ENCODE results near the gene ANKRD13A.
"Not testable (repeated sequence)": the region's sequence is repeated elsewhere in the genome, so short reads cannot be mapped to it uniquely, and the experiment has no call there.

The ANKRD13A gene

DNA sequence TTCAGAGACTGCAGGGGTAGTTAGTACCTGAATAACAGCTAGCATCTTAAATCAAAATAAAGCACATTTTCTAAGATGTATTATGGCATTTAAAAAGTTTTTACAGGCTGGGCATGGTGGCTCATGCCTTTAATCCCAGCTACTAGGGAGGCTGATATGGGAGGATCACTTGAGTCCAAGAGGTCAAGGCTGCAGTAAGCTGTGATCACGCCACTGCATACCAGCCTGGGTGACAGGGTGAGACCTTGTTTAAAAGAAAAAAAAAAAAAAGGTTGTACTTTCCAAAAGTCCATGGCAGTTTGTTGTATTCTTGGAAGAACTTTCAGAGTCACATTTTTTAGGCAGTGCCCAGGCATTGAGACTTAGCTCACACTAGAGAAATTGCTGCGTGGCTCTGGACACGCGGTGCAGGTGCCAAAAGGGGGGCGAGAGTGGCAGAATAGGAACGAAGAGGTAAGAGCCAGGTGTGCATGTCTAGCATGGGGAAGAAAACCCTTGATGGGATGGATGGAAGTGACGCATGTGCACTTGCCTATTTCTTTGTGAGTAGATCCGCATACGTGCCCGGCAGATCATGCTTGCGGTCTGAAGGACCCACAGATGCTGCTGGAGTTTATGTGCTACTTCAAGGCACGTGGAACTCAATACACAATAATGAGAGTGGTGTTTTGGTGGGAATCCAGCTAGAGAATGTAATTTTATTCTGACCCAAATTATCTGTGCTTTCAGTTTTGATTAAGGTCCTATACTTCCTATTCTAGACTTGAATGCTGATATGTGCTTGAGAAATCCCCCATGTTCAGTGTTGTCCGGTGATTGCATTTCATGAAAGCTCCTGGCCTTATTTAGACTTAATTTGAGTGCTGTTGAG, 11.9 kb downstream of the ANKRD13A start:
- no peak for DNase-seq

GRCh38 chr12:110012137-110012536, 12.9 kb downstream of the ANKRD13A start:
- DNase-seq: no peak

GRCh38 chr12:110012659-110013058, 13.4 kb downstream of the ANKRD13A start:
- no peak for DNase-seq

- no peak for DNase-seq
Measured at GRCh38 chr12:110015132-110015531, 15.9 kb downstream of the ANKRD13A start.

- DNase-seq: no peak
Measured at GRCh38 chr12:110020956-110021355, 21.7 kb downstream of the ANKRD13A start.

- no peak for DNase-seq
Measured at GRCh38 chr12:110023059-110023980, 24.1 kb downstream of the ANKRD13A start.

DNA sequence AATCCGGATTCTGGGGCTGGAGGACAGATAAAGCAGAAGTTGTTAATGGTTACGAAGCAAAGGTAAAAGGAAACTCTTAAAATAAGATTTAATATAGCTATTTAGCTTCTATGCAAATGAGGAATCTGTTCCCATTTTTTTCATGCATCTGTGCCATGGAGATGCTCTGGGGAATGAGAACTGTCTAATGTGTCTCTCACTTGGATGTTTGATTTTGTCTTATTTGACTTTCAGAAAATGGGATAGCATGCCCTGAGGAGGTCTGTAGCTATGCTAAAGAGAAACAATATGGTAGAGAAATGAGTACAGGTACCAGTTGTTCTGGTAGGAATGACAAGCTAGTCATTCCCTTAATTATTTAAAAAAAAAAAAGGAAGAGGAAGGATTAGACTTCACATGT, 24.8 kb downstream of the ANKRD13A start:
- DNase-seq: no peak

GRCh38 chr12:110028323-110028722, 29.1 kb downstream of the ANKRD13A start:
- DNase-seq: no peak

- DNase-seq: no peak
Measured at GRCh38 chr12:110029290-110029815, 30.1 kb downstream of the ANKRD13A start.

DNA sequence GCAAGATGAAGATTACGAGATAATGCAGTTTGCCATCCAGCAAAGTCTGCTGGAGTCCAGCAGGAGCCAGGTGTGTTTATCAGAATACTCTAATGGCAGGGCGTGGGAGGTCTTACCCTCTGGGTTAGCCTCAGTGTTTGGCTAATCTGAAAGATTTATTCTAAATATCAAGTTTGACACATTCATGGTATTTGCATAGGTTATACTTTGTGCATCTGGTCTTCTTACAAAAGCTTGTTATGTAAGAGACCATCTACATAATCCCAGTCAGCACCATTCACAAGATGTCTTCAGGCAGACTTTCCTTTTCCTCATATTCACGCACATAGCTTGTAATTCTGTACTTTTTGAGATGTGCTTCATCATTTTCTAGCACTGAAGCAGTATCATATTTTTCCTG, 34.7 kb downstream of the ANKRD13A start:
- DNase-seq: no peak

- no peak for DNase-seq
Measured at GRCh38 chr12:110035534-110036104, 36.4 kb downstream of the ANKRD13A start.

DNA sequence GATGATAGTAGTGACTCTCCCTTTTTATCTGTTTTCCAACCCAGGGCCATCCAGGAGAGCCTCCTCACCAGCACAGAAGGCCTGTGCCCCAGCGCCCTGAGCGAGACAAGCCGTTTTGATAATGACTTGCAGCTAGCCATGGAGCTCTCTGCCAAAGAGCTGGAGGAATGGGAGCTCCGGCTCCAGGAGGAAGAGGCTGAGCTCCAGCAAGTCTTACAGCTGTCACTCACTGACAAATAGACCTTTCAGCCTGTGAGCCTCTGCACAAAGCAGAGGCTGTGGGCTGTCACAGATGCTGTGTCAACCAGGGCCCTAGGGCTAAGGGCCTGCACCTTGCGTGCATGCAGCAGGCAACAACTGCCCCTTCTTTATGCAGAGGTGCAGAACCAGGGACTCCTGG, 38.1 kb downstream of the ANKRD13A start:
- DNase-seq: no peak

DNA sequence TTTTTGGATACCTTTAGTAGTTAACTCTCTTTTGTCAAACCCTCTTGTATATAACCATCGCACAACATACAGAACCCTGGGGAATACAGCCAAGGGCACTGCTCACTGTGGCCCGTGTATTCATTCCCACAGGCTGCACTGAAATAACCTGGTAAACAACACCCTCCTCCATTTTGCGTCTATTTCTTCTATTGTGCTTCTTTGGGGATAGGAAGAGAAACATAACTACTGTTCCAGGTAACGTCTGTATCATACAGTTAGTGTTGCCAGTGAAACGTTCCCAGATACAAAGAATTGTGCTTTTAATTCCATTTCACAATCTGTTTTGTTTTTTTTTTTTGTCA, 39.5 kb downstream of the ANKRD13A start:
- no peak for DNase-seq

DNA sequence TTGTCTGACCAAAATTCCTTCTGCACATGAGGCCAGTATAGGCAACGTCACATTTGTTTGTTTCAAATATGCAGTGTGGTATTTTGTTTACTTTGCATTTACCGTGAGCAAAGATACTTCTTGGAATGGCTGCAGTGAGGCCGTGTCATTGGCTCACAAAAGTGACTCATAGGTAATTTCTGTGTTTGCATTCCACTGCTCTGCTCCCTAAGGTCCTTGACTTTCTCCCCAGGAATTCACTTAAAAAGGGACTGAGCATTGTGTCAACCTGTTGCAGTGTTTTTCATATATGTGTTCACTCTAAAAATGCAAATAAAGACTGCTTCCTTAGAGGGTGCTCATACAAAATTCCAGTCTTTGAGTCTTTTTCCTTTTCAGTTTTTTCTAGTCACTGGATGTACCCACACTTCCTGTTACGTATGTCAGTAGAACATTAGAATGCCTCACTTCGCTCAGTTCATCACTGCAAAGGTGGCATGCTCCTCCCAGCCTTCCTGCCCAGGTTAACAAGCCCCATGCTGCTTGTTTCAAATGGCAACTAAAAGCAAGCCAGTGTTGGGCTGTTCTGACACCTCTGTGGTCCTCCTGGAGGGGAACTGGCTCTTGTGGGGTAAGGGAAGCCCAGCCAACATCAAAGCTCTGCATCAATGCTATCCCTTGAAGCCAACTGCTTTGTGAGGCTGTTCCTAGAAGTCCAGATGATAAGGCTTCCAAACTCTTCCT, 40.0 kb downstream of the ANKRD13A start:
- DNase-seq: no peak

GRCh38 chr12:110042264-110042663, 43.0 kb downstream of the ANKRD13A start:
- DNase-seq: no peak

GRCh38 chr12:110046451-110047187, 47.4 kb downstream of the ANKRD13A start:
- DNase-seq: no peak

DNA sequence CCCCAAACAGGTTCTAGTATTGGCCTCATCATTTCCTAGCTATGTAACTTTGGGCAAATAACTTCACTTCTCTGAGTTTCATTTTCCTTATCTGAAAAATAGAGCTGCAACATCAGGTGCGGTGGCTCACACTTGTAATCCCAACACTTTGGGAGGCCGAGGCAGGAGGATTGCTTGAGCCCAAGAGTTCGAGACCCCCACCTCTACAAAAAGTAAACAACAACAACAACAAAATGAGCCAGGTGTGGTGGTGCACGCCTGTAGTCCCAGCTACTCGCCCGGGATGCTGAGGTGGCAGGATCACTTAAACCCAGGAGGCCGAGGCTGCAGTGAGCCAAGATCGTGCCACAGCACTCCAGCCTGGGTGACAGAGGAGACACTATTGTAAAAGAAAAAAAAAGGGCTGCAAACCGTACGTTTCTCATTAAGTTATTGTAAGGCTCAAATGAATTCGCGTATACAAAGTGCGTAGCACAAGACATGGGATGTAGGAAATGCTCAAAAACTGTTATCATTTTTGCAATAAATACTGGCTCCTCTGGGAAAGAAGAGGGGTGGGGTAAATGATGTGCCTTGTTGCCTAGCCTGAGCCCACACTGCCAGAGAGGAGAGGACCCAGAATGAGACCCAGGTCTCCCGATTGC, 48.2 kb downstream of the ANKRD13A start:
- no peak for DNase-seq

GRCh38 chr12:110048242-110049027, 49.2 kb downstream of the ANKRD13A start, which contains the start of gene C12orf76:
C12orf76 (minus strand) TSS chr12:110048522; CDS start chr12:110048495, 27 bp downstream.
- DNase-seq: peak; percentile 90

GRCh38 chr12:110049034-110049433, 49.8 kb downstream of the ANKRD13A start:
- DNase-seq: not testable (repeated sequence)

- DNase-seq: not testable (repeated sequence)
Measured at GRCh38 chr12:110049666-110050065, 50.4 kb downstream of the ANKRD13A start.
